AG09319 (cell line): ENCODE data around the gene RARB.

ENCODE experiments used
- DNase-seq: peaks from one replicate; pipeline ENCODE4 v3.0.0-alpha.2; 2010; ENCODE audit warnings: low read depth; ENCODE audit errors: extremely low read depth
- CTCF ChIP-seq: IDR thresholded peaks from 2 replicates; pipeline ENCODE4 v1.5.1; 2011; ENCODE audit warnings: low read depth, mild to moderate bottlenecking, inconsistent platforms, low read length, moderate library complexity

Gene RARB

GRCh38 chr3:25478964-25479726 is 51.1 kb downstream of the RARB start:
- DNase-seq: no peak
- TF ChIP-seq CTCF: no peak

- DNase-seq: no peak
- no peak for TF ChIP-seq CTCF
Measured at GRCh38 chr3:25479727-25480010, 51.6 kb downstream of the RARB start.

- no peak for DNase-seq
- no peak for TF ChIP-seq CTCF
Measured at GRCh38 chr3:25480811-25481210, 52.7 kb downstream of the RARB start.

- no peak for TF ChIP-seq CTCF
- DNase-seq: no peak
Measured at GRCh38 chr3:25481386-25481785, 53.3 kb downstream of the RARB start.

GRCh38 chr3:25483456-25483855 is 55.4 kb downstream of the RARB start:
- no peak for TF ChIP-seq CTCF
- no peak for DNase-seq

GRCh38 chr3:25485673-25486072 is 57.6 kb downstream of the RARB start:
- no peak for TF ChIP-seq CTCF
- no peak for DNase-seq

GRCh38 chr3:25486932-25487331 is 58.9 kb downstream of the RARB start:
- DNase-seq: no peak
- no peak for TF ChIP-seq CTCF
